Measurements from ENCODE around the gene INPP4B.

GRCh38 chr4:142120921-142121320 lies 725.2 kb downstream of the INPP4B start:
- TF ChIP-seq CTCF (IDR thresholded peaks at IDR 0.05) (no peak), ZFX (IDR thresholded peaks at IDR 0.05; ENCODE audit: borderline replicate concordance) (no peak)

Data from 22Rv1 (cell line).